ENCODE data around the gene MYO18A.
"Not testable (repeated sequence)": the region's sequence is repeated elsewhere in the genome, so short reads cannot be mapped to it uniquely, and the experiment has no call there.

MYO18A gene, protein sequence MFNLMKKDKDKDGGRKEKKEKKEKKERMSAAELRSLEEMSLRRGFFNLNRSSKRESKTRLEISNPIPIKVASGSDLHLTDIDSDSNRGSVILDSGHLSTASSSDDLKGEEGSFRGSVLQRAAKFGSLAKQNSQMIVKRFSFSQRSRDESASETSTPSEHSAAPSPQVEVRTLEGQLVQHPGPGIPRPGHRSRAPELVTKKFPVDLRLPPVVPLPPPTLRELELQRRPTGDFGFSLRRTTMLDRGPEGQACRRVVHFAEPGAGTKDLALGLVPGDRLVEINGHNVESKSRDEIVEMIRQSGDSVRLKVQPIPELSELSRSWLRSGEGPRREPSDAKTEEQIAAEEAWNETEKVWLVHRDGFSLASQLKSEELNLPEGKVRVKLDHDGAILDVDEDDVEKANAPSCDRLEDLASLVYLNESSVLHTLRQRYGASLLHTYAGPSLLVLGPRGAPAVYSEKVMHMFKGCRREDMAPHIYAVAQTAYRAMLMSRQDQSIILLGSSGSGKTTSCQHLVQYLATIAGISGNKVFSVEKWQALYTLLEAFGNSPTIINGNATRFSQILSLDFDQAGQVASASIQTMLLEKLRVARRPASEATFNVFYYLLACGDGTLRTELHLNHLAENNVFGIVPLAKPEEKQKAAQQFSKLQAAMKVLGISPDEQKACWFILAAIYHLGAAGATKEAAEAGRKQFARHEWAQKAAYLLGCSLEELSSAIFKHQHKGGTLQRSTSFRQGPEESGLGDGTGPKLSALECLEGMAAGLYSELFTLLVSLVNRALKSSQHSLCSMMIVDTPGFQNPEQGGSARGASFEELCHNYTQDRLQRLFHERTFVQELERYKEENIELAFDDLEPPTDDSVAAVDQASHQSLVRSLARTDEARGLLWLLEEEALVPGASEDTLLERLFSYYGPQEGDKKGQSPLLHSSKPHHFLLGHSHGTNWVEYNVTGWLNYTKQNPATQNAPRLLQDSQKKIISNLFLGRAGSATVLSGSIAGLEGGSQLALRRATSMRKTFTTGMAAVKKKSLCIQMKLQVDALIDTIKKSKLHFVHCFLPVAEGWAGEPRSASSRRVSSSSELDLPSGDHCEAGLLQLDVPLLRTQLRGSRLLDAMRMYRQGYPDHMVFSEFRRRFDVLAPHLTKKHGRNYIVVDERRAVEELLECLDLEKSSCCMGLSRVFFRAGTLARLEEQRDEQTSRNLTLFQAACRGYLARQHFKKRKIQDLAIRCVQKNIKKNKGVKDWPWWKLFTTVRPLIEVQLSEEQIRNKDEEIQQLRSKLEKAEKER (N-terminal part only)

GRCh38 chr17:29180034-29180787 is at the start of gene MYO18A:
Gene MYO18A, minus strand, starts transcription at chr17:29180398. Its CDS starts 13,458 bp downstream, at chr17:29166940.
- DNase-seq (ENCODE audit: low read depth): no peak

DNA sequence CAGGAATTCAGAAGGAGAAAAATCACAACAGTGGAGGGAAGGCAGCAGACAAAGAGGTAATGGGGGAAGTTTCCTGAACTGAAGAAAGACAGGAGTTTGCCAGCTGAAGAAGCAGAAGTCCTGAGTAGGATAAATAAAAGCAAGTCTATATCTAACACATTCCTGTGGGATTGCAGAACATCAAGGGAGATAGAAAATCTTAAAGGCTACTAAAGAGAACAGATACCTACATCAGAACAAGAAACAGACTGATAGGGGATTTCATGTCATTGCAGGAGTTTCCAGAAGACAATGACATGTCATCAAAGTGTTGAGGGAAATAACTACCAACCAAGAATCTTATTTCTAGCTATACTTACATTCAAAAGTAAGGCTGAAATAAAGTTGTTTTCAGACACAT is 45.2 kb upstream of the MYO18A start:
- no peak for DNase-seq (ENCODE audit: low read depth)

GRCh38 chr17:29221338-29221737 is 41.1 kb upstream of the MYO18A start:
- not testable (repeated sequence) for DNase-seq (ENCODE audit: low read depth)

DNA sequence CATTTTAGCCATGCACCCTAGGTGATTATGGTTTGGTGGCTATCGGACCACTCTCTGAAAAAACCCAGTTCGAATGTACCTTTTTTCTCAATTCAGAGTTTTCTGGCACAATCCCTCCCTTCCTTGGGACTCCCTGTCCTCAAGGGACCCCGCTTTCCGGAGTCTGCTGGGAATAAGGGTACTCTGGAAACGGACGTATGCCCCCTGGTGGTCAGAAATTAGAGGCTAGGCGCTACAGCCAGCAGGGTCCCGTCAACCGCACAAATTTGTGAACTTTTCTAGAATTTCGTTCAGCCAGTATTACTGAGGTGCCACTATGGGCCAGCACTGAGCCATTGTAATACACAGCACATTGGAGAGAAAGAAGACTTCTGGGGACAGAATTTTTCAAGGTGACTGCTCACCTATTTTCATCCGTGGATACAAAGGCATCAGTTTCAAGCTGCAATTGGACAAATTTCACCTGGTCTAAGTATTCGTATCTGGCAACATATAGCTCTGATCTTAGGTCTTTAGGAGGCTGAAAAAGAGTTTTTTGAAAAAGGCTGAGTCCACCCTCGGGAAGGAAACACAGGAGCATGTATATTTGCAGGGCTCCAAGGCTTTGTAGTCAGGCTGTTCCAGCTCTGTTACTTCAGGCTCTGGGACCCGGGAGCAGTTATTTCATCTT is 39.3 kb upstream of the MYO18A start:
- no peak for DNase-seq (ENCODE audit: low read depth)

DNA sequence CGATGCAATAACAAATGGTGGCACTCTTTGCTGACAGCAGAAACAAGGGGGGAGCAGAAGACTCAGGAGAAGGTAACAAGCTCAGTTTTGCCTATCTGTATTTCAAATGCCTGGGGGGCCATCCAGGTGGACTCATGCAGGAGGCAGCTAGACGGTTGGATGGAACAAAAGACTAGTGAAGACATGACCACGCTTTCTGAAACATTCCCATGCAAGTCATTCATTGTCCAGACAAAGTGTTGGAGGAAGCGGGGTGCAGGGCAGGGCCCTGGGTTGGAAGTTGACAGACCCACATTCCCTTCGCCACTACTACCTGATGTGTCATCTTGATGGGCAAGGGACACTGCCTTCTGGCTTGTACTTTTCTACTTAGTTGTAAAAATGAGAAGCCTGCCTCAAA is 36.7 kb upstream of the MYO18A start:
- DNase-seq (ENCODE audit: low read depth): no peak

DNA sequence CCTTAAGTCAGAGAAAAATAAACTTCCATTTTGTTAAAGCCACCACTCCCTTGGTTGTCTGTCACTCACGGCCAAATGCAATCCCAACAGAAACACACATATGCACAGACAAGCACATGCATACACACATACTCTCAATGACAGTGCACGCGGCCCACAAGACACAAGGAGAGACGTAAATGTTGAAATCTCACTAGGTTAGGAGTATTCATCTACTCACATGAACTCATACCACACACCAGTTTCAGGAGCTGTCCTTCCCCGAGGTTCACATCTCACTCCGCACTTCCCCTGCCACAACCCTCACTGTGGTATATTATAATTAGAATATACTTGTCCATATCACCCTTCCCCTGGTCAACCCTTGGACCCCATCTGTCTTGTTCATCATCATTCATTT is 36.0 kb upstream of the MYO18A start:
- DNase-seq (ENCODE audit: low read depth): no peak

DNA sequence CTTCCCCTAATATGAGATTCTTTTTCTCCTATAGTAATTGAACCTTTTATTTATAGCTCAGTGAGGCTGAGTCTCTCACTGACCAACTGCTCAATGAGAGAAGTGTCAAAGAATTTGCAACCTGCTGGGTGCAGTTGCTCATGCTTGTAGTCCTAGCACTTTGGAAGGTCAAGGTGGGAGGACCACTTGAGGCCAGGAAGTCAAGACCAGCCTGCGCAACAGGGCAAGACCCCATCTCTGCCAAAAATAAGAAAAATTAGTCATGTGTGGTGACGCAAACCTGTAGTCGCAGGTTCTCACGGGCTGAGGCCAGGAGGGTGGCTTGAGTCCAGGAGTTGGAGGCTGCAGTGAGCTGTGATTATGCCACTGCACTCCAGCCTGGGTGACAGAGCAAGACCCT is 35.5 kb upstream of the MYO18A start:
- DNase-seq (ENCODE audit: low read depth): no peak

DNA sequence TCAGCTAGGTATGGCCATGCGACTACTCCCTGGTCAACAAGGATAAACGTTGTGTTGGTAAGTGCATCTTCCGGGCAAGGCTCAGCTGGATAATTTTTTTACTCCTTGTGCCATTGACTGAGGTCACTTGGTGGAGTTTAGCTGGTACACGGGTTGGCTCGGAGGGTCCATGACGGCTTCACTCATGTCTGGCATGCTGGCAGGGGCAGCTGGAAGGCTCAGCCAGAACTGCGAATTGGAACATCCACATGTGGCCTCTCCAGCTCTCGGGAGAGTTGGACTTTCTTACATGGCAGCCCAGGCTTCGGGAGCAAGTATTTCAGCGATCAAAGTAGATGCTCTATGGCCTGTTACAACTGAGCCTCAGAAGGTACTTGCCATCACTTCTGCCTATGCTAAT is 35.0 kb upstream of the MYO18A start:
- DNase-seq (ENCODE audit: low read depth): no peak

- no peak for DNase-seq (ENCODE audit: low read depth)
Measured at GRCh38 chr17:29214215-29215146, 34.3 kb upstream of the MYO18A start.

- DNase-seq (ENCODE audit: low read depth): no peak
Measured at GRCh38 chr17:29212681-29213121, 32.5 kb upstream of the MYO18A start.

DNA sequence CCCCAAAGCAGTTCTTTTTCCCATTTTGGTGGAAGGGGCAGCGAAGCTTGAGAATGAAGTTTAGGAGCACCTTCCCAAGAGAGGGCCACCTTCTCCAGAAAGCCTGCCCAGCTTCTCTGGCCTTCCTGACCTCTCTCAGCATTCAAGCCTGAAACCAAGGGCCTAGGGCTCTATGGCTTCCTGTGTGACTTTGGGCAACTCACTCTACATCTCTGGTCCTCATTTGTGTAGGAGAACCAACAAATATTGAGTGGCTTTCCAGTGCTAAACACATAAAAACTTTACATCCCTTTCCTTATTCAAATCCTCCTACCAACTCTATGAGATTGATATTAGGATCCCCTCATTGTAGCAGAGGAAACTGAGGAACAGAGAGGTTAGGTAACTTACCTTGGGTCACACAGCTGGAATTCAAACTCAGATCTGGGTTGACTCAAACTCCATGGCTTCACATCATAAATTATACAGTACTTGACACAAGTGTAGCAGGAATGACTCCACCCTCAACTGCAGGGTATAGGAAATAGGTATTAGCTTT is 32.0 kb upstream of the MYO18A start:
- no peak for DNase-seq (ENCODE audit: low read depth)

- no peak for DNase-seq (ENCODE audit: low read depth)
Measured at GRCh38 chr17:29210879-29211278, 30.7 kb upstream of the MYO18A start.

DNA sequence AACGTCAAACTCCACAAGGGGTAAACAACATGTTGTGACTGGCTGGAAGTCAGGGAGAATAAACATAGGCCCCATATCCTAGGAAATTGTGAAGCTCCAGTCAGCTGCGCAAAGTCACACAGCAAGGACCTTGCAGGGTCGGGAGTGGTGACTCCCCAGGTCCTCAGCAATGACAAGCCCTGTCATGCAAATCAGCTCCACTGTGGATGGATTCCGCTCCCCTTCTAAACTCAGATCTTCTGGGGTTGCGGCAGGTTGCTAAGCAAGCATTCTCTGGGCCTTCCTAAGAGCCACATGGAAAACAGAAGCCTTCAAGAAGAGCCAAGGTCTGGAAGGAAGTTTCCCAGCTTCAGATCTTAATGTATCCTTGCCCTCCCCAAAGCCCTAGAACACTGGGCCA is 28.9 kb upstream of the MYO18A start:
- DNase-seq (ENCODE audit: low read depth): no peak

DNA sequence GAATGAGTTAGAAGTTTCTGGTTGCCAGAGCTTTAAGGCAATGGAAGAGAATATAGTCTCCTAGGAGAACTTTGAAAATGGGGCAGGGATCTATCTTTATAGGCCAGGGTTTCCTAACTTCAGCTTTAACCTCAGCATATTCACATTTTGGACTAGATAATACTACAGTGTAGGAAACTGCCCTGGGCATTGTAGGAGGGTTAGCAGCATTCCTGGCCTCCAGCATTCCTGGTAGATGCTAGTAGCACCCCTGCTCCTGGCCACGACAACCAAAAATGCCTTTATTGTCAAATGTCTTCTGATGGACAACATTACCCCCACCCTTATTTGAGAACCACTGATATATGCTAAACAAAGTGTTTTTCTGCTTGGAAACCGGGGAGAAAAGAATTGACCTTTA is 27.8 kb upstream of the MYO18A start:
- DNase-seq (ENCODE audit: low read depth): no peak

GRCh38 chr17:29205047-29205446 is 24.8 kb upstream of the MYO18A start:
- DNase-seq (ENCODE audit: low read depth): no peak

DNA sequence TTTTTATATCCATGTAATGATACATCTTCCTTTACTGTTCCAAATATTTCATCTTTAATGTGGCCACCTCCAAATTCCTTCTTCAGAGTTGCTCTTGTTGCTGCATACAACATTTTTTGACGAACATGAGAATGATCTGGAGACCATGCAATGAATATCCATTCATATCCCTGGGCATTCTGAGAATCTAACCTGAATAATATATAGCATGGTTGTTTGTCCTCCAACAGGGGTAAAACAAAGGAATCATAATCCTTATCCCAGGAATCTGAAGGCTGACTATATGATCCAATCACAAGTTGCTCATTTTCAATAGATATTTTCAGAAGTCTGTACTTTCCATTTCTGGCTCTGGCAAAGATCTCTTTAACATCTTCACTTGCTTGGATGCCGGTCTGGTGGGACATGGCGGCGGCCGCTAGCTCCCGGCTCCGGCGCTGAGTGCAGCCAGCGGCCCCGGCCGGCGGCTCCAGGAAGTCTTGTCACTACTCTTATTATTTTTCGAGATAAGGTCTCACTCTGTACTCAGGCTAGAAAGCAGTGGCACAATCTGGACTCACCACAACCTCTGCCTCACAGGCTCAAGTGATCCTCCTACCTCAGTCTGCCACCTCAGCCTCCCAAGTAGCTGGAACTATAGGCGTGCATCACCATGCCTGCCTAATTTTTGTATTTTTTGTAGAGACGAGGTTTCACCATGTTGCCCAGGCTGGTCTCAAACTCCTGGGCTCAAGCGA is 24.0 kb upstream of the MYO18A start:
- not testable (repeated sequence) for DNase-seq (ENCODE audit: low read depth)

DNA sequence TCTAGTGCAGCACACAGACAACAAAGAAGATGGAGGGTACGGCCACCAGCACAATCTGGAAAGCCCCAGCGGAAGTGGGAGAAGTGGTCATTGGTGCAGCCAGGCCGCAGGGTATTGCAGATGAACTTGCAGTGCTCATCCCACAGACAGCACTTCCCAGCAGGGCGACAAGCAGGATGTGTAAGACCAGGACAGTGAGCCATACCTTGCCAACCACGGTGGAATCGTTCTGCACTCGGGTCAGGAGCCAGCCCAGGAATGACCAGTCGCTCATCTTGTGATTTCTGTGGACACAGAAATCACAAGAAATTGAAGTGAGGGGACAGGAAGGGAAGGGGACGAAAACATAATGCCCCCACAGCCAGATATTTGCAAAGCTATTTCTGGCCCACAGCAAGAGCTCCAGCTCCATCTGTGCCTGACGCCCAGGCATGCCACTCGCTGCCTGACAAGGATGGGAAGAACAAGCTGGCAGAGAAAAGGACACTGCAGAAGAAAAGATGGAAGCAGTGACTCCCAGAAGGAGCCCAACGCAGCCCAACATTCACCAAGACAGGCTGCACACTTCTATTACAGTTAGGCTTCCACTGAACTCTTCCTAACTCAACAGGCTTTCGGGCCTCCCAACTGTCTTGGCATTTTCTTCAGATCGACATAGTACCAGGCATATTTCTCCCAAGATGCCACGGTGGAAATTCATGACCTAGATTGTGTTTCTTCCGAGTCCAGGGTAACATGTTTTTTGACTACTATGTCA is 17.5 kb upstream of the MYO18A start:
- no peak for DNase-seq (ENCODE audit: low read depth)

All from non-pigmented ciliary epithelial cell (primary cell).